ENCODE results near the gene FAM78B. TPM values are rescaled to one million over a fixed set of nuclear protein-coding genes. Genes with fewer than 3 reads are reported as not detected.

The FAM78B gene
- polyA plus RNA-seq, 3 donors = not detected

DNA sequence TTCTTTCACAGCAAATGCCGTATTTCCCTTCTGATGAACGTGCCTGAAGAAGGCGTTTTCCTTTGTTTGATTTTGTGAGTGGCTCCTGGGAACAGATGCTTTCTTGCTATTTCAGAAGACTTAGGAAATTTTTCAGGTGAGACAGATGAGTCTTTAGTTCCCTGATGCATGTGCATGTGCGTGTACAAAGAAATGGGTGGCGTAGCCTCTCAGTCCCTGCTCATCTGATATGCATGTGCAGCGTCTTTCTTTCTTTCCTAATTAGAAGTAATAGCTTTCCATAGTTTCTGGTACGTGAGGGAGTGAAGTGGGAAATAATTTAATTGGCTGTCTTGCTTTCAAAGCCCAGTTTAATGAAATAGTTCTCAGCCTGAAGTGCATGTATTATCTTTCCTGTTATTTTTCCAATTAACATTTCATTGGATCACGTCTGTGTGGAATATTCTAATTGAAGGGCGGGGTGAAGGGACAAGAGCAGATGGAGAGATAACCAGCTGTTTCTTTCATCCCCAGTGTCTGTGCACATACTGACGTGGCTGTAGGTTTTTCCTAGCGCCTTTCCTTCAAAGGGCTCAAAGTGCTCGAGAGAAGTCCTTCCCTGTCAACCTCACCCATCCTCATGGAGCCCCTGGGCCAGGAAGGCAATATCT is 104.3 kb downstream of the FAM78B start:
- H2AFZ ChIP-seq (ENCODE audit: insufficient read depth, low read depth, low read length, poor library complexity, severe bottlenecking) = no peak overlapping the region
- no peaks in the 10 kb centered on the region for H3K27me3 ChIP-seq (ENCODE audit: control insufficient read depth in 2 of 2, insufficient read depth in 2 of 2, low read length in 2 of 2)
- no peaks in the 10 kb centered on the region for H3K9me3 ChIP-seq (replicated peaks in 1 of 2; ENCODE audit: control insufficient read depth in 1 of 2, insufficient read depth in 1 of 2, low read length in 2 of 2)
- peaks cover 0 to 4% (median 1%) of the 10 kb centered on the region in 3 donors for H3K27me3 Mint-ChIP-seq (ENCODE audit: low read depth in 3 of 3)
- TF ChIP-seq, protein P1, sequence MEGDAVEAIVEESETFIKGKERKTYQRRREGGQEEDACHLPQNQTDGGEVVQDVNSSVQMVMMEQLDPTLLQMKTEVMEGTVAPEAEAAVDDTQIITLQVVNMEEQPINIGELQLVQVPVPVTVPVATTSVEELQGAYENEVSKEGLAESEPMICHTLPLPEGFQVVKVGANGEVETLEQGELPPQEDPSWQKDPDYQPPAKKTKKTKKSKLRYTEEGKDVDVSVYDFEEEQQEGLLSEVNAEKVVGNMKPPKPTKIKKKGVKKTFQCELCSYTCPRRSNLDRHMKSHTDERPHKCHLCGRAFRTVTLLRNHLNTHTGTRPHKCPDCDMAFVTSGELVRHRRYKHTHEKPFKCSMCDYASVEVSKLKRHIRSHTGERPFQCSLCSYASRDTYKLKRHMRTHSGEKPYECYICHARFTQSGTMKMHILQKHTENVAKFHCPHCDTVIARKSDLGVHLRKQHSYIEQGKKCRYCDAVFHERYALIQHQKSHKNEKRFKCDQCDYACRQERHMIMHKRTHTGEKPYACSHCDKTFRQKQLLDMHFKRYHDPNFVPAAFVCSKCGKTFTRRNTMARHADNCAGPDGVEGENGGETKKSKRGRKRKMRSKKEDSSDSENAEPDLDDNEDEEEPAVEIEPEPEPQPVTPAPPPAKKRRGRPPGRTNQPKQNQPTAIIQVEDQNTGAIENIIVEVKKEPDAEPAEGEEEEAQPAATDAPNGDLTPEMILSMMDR (IDR thresholded peaks at IDR 0.05) = no peak
- no peaks in the 10 kb centered on the region for H3K79me2 ChIP-seq (ENCODE audit: insufficient read depth, low read length)
- intact Hi-C loops (cut with micrococcal nuclease) = no loop called here
- H3K36me3 Mint-ChIP-seq = no peaks in the 10 kb centered on the region
- H3K4me3 ChIP-seq (replicated peaks in 1 of 3; ENCODE audit: low read depth in 2 of 3, low read length in 3 of 3) = no peak overlapping the region
- DNase-seq = no peak
- no peak overlapping the region for H3K4me3 Mint-ChIP-seq
- H3K4me1 ChIP-seq (ENCODE audit: control insufficient read depth in 1 of 2, insufficient read depth in 2 of 2, low read length in 2 of 2) = no peaks in the 10 kb centered on the region
- no peak overlapping the region for H3K9ac ChIP-seq (ENCODE audit: insufficient read depth, low read length, poor library complexity, severe bottlenecking)
- no peak overlapping the region for H3K27ac ChIP-seq (ENCODE audit: low read depth in 1 of 2, low read length in 2 of 2)
- peaks cover 0 to 5% (median 1%) of the 10 kb centered on the region in 7 donors for H3K9me3 Mint-ChIP-seq
- 89% methylated on average over 5 of the region's 12 CpGs for WGBS (ENCODE audit: insufficient coverage)
- H3K36me3 ChIP-seq (replicated peaks in 1 of 2; ENCODE audit: control insufficient read depth in 1 of 2, insufficient read depth in 2 of 2, low read length in 2 of 2) = no peaks in the 10 kb centered on the region
- no peaks in the 10 kb centered on the region for H3K4me1 Mint-ChIP-seq
- H3K4me2 ChIP-seq (replicated peaks; ENCODE audit: extremely low read depth, low read length, poor library complexity, severe bottlenecking) = no peak overlapping the region
- H3K27ac Mint-ChIP-seq = no peak overlapping the region
- no peaks in the 10 kb centered on the region for H4K20me1 ChIP-seq (ENCODE audit: insufficient read depth, low read length)

DNA sequence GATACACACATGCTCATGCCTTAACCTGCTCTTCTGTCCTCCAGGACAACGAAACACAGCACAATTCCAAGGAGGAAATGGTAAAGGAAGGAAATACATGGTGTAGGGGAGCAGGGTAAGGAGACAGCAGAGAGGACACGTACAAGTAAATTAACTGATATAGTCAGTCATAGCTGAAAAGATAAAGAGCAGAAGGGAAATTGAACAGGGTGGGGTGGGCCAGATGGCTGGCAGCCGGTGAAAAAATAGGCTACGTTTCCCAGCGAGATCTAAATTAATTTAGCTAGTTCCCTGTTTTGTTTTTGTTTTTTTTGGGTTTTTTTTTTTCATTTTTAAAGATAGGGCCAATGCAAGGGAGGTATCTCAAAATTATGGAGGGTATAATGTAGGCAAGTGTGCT is 109.2 kb downstream of the FAM78B start:
- no peak overlapping the region for H2AFZ ChIP-seq (ENCODE audit: insufficient read depth, low read depth, low read length, poor library complexity, severe bottlenecking)
- H3K79me2 ChIP-seq (ENCODE audit: insufficient read depth, low read length) = no peaks in the 10 kb centered on the region
- H3K9ac ChIP-seq (ENCODE audit: insufficient read depth, low read length, poor library complexity, severe bottlenecking) = no peak overlapping the region
- peaks cover 0 to 4% (median 0%) of the 10 kb centered on the region in 7 donors for H3K9me3 Mint-ChIP-seq
- WGBS (ENCODE audit: insufficient coverage) = 40% methylated on average over 3 of the region's 5 CpGs
- H3K27ac Mint-ChIP-seq = no peak overlapping the region
- TF ChIP-seq, protein P1 (IDR thresholded peaks at IDR 0.05) = no peak
- H3K36me3 ChIP-seq (replicated peaks in 1 of 2; ENCODE audit: control insufficient read depth in 1 of 2, insufficient read depth in 2 of 2, low read length in 2 of 2) = no peaks in the 10 kb centered on the region
- no peak overlapping the region for H3K27ac ChIP-seq (ENCODE audit: low read depth in 1 of 2, low read length in 2 of 2)
- H3K4me3 ChIP-seq (replicated peaks in 1 of 3; ENCODE audit: low read depth in 2 of 3, low read length in 3 of 3) = no peak overlapping the region
- no peaks in the 10 kb centered on the region for H3K4me1 Mint-ChIP-seq
- no peak overlapping the region for H3K4me3 Mint-ChIP-seq
- no peak overlapping the region for H3K4me2 ChIP-seq (replicated peaks; ENCODE audit: extremely low read depth, low read length, poor library complexity, severe bottlenecking)
- H3K36me3 Mint-ChIP-seq = no peaks in the 10 kb centered on the region
- no peaks in the 10 kb centered on the region for H3K9me3 ChIP-seq (replicated peaks in 1 of 2; ENCODE audit: control insufficient read depth in 1 of 2, insufficient read depth in 1 of 2, low read length in 2 of 2)
- H3K4me1 ChIP-seq (ENCODE audit: control insufficient read depth in 1 of 2, insufficient read depth in 2 of 2, low read length in 2 of 2) = no peaks in the 10 kb centered on the region
- intact Hi-C loops (cut with micrococcal nuclease) = no loop called here
- H3K27me3 Mint-ChIP-seq (ENCODE audit: low read depth in 3 of 3) = peaks cover 1 to 3% (median 2%) of the 10 kb centered on the region in 3 donors
- no peaks in the 10 kb centered on the region for H4K20me1 ChIP-seq (ENCODE audit: insufficient read depth, low read length)
- no peaks in the 10 kb centered on the region for H3K27me3 ChIP-seq (ENCODE audit: control insufficient read depth in 2 of 2, insufficient read depth in 2 of 2, low read length in 2 of 2)
- DNase-seq = no peak
